ENCODE data around the gene TMEM192.
A peak's percentile ranks its signal among the peaks of the same experiment; 100 is the strongest.
"Not testable (repeated sequence)": the region's sequence is repeated elsewhere in the genome, so short reads cannot be mapped to it uniquely, and the experiment has no call there.

The TMEM192 gene

GRCh38 chr4:165112368-165113121 is at the start of gene TMEM192:
TMEM192 (minus strand) TSS chr4:165112860; CDS start chr4:165112773, 87 bp downstream.
- DNase-seq = peak; percentile 81

- DNase-seq = no peak
Observed at GRCh38 chr4:165158762-165159161, 46.1 kb upstream of the TMEM192 start.

GRCh38 chr4:165156906-165157305 is 44.2 kb upstream of the TMEM192 start:
- DNase-seq = no peak

- DNase-seq = no peak
Observed at GRCh38 chr4:165154482-165154881, 41.8 kb upstream of the TMEM192 start.

GRCh38 chr4:165152527-165152926 is 39.9 kb upstream of the TMEM192 start:
- no peak for DNase-seq

- DNase-seq = no peak
Observed at GRCh38 chr4:165151734-165152133, 39.1 kb upstream of the TMEM192 start.

GRCh38 chr4:165150545-165150944 is 37.9 kb upstream of the TMEM192 start:
- no peak for DNase-seq

GRCh38 chr4:165138843-165139242 is 26.2 kb upstream of the TMEM192 start:
- DNase-seq = no peak

GRCh38 chr4:165137205-165137604 is 24.5 kb upstream of the TMEM192 start:
- DNase-seq = no peak

GRCh38 chr4:165136529-165136928 is 23.9 kb upstream of the TMEM192 start:
- no peak for DNase-seq

- peak; percentile 21 for DNase-seq
Observed at GRCh38 chr4:165133150-165133549, 20.5 kb upstream of the TMEM192 start.

GRCh38 chr4:165131247-165131832 is 18.7 kb upstream of the TMEM192 start:
- DNase-seq = peak; percentile 34

GRCh38 chr4:165129924-165130323 is 17.3 kb upstream of the TMEM192 start:
- DNase-seq = peak; percentile 11

- not testable (repeated sequence) for DNase-seq
Observed at GRCh38 chr4:165125869-165126499, 13.3 kb upstream of the TMEM192 start.

GRCh38 chr4:165124488-165124887 is 11.8 kb upstream of the TMEM192 start:
- no peak for DNase-seq

GRCh38 chr4:165118256-165118909 is 5.7 kb upstream of the TMEM192 start:
- DNase-seq = no peak

GRCh38 chr4:165115301-165115700 is 2.6 kb upstream of the TMEM192 start:
- DNase-seq = no peak

- no peak for DNase-seq
Observed at GRCh38 chr4:165111906-165112367, 723 bp downstream of the TMEM192 start.

GRCh38 chr4:165106518-165106917 is 6.1 kb downstream of the TMEM192 start:
- DNase-seq = no peak

GRCh38 chr4:165101641-165102040 is 11.0 kb downstream of the TMEM192 start:
- DNase-seq = no peak

GRCh38 chr4:165096776-165097175 is 15.9 kb downstream of the TMEM192 start:
- DNase-seq = no peak

- no peak for DNase-seq
Observed at GRCh38 chr4:165095291-165095690, 17.4 kb downstream of the TMEM192 start.

GRCh38 chr4:165094873-165095272 is 17.8 kb downstream of the TMEM192 start:
- no peak for DNase-seq
